ENCODE data around the gene SEC22C. TPM values are rescaled to one million over a fixed set of nuclear protein-coding genes. Genes with fewer than 3 reads are reported as not detected.
"Not testable (repeated sequence)": the region's sequence is repeated elsewhere in the genome, so short reads cannot be mapped to it uniquely, and the experiment has no call there.

Gene SEC22C
- total and polyA plus RNA-seq, 7 donors = 11.2 to 46.8 (median 15.5) TPM

DNA sequence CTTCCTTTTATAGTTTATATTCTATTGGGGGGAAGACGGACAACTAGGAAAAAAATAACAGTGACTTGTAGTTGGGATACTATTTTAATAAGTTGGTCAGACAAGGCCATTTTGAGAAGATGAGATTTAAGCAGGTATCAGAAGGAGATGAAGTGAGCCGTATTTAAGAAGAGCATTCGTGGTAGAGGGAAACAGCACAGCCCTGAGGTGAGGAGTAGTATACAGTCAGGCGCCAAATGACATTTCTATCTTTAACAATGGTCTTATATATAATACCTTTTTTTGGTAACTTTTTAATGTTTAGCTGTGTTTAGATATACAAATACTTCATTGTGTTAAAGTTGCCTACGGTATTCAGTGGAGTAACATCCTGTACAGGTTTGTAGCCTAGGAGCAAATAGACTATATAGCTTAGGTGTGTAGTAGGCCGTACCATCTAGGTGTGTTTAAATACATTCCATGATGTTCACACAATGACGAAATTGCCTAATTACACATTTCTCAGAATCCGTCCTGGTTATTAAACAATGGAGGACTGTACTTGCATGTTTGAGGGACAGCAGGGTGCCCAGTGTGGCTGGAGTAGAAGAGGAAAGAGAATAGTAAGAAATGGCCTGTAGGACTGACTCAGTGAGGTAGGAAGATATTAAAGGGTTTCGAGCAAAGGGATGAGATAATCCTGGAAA is 20.3 kb upstream of the SEC22C start:
- peak overlapping the region; percentile 89 for H3K27ac ChIP-seq
- ATAC-seq = no peak
- H3K9me3 ChIP-seq = no peaks in the 10 kb centered on the region
- peaks cover 35% of the 10 kb centered on the region for H3K4me1 ChIP-seq
- H3K4me3 ChIP-seq = peak overlapping the region; percentile 81
- H3K36me3 ChIP-seq (ENCODE audit: insufficient read depth in 1 of 2, low read depth in 1 of 2) = no peaks in the 10 kb centered on the region
- no peaks in the 10 kb centered on the region for H3K27me3 ChIP-seq (ENCODE audit: insufficient read depth in 3 of 3, low read length in 2 of 3)
- intact Hi-C loops (cut with DNase I) = no loop called here
- no peak for DNase-seq
- TF ChIP-seq, protein P1, sequence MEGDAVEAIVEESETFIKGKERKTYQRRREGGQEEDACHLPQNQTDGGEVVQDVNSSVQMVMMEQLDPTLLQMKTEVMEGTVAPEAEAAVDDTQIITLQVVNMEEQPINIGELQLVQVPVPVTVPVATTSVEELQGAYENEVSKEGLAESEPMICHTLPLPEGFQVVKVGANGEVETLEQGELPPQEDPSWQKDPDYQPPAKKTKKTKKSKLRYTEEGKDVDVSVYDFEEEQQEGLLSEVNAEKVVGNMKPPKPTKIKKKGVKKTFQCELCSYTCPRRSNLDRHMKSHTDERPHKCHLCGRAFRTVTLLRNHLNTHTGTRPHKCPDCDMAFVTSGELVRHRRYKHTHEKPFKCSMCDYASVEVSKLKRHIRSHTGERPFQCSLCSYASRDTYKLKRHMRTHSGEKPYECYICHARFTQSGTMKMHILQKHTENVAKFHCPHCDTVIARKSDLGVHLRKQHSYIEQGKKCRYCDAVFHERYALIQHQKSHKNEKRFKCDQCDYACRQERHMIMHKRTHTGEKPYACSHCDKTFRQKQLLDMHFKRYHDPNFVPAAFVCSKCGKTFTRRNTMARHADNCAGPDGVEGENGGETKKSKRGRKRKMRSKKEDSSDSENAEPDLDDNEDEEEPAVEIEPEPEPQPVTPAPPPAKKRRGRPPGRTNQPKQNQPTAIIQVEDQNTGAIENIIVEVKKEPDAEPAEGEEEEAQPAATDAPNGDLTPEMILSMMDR (IDR thresholded peaks at IDR 0.05) = no peak
- WGBS, 3 donors = 57 to 65% (median 59%) methylated on average over 9 of the region's 9 CpGs

DNA sequence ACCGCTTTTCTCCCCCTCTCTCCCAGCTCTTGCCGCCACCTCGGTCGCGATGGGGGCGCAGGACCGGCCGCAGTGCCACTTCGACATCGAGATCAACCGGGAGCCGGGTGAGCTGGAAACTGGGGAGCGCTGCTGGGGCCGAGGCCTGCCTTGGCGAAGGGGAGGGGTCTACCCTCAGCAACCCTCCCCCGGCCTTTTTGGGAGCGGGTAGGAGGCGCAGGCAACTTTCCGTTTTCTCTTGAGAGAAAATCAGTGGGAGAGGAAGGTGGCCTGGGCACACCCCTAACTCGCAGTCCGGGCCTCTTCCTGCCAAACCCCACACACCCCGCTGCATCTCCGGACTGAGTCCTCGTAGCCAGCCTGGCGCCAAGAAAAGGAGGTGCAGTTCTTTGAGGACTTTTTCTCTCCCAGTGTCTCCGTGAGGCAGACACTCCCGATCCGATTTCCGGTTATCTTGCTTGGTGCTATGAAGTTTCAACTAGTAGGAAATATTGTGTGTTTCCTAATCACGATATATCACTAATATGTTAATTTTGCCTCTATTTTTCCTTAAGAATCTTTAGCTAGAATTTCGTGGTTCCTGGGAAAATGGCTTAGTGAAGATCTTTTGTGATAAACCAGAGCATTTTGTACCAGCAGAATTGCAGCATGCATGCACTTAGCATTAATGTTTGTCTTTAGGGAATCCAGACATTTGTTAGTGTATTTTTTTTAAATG is 19.4 kb upstream of the SEC22C start:
- peak; percentile 25 to 48 (median 34) for ATAC-seq
- WGBS, 3 donors = 0 to 1% (median 0%) methylated on average over 23 to 31 of the region's 31 CpGs
- TF ChIP-seq, protein P1 (IDR thresholded peaks at IDR 0.05) = peak; percentile 10

DNA sequence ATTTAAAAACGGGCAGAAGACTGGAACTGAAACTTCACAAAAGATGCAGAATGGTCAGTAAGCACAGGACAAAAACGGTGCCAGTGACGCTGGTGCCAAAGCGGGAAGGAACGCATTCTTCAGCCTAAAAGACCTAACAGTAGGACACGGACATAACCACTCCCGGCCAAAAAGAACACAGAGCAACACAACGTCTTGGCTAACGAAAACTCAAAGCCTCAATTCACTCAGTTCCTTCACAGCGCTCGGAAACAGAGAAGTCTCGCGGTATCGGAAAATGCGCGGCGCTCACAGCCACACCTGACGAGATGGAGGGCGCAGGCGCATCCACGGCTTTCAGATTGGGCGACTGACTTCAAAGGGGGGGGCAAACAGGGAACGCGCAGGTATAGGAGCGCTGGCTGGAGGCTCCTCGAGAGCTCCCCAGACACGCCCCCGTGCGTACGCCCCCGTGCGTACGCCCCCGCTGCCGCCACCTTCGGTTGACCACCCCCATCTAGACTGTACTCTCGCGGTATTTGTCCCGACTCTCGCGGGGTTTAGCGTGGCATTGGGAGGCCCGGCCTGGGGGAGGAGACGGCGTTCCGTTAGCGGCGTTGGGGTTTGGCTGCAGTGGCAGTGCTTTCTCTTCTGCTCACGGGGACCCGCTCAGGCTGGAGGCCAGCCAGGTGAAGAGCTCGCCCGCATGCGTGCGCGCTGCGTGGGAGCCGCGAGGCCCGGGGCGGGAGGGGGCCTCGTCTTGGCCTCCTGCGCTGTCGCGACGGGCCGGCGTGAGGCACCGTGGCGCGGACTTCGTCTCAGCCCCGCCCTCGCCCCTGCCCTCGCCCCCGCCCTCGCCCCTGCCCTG is 18.6 kb upstream of the SEC22C start, which contains the start of gene NKTR:
TSS of gene NKTR (plus strand) at position 576 of the 847 bp plus-strand sequence. CDS start 321 bp downstream, outside the sequence.
- peak; percentile 97 to 99 for DNase-seq
- no peaks in the 10 kb centered on the region for H3K27me3 ChIP-seq (ENCODE audit: insufficient read depth in 3 of 3, low read length in 2 of 3)
- peaks cover 0 to under 1% of the 10 kb centered on the region in 2 donors for H3K36me3 ChIP-seq (ENCODE audit: insufficient read depth in 1 of 2, low read depth in 1 of 2)
- WGBS, 3 donors = 0% methylated on average over 54 to 76 of the region's 76 CpGs
- H3K4me1 ChIP-seq = peaks cover 24% of the 10 kb centered on the region
- H3K4me3 ChIP-seq = peak within 1 kb of the TSS; percentile 81
- intact Hi-C loops (cut with DNase I) = no loop called here
- peak; percentile 94 to 97 (median 96) for ATAC-seq
- TF ChIP-seq, protein P1 (IDR thresholded peaks at IDR 0.05) = no peak
- peak within 1 kb of the TSS; percentile 89 for H3K27ac ChIP-seq
- H3K9me3 ChIP-seq = no peaks in the 10 kb centered on the region

More for the DNA sequence above, 19.4 kb upstream of the SEC22C start:
- intact Hi-C loops (cut with DNase I) = no loop called here
- peaks cover 32% of the 10 kb centered on the region for H3K4me1 ChIP-seq
- H3K4me3 ChIP-seq = peak overlapping the region; percentile 81
- no peaks in the 10 kb centered on the region for H3K9me3 ChIP-seq
- peak overlapping the region; percentile 89 for H3K27ac ChIP-seq
- H3K27me3 ChIP-seq (ENCODE audit: insufficient read depth in 3 of 3, low read length in 2 of 3) = no peaks in the 10 kb centered on the region
- DNase-seq = peak; percentile 55 to 80
- H3K36me3 ChIP-seq (ENCODE audit: insufficient read depth in 1 of 2, low read depth in 1 of 2) = no peaks in the 10 kb centered on the region

DNA sequence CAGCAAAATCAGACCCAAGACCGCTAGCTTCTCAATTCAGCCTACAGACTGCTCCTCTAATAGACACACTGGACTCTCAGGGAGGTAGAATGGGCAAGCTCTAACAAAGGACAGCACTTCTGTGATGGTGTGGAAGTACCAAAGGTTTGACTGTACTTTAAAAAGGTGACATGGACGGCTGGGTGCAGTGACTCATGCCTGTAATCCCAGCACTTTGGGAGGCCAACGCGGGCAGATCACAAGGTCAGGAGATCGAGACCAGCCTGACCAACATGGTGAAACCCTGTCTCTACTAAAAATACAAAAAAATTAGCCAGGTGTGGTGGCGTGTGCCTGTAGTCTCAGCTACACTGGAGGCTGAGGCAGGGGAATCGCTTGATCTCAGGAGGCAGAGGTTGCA is 15.3 kb upstream of the SEC22C start:
- DNase-seq; intact Hi-C loops (cut with DNase I): not testable (repeated sequence)

More for the DNA sequence above, 15.3 kb upstream of the SEC22C start:
- not testable (repeated sequence) for H3K9me3 ChIP-seq; H3K4me1 ChIP-seq; H3K27me3 ChIP-seq (ENCODE audit: insufficient read depth in 3 of 3, low read length in 2 of 3); ATAC-seq; H3K4me3 ChIP-seq; H3K27ac ChIP-seq
- 93 to 96% (median 95%) methylated on average over 7 of the region's 7 CpGs for WGBS, 3 donors
- H3K36me3 ChIP-seq (ENCODE audit: insufficient read depth in 1 of 2, low read depth in 1 of 2) = peaks cover 0 to 13% of the 10 kb centered on the region in 2 donors

Data from psoas muscle (tissue), 8 donors.